H1 (cell line): Measurements from ENCODE around the gene KANTR. TPM values are rescaled to one million over a fixed set of nuclear protein-coding genes. Genes with fewer than 3 reads are reported as not detected.

Source experiments
- CTCF ChIA-PET: fragments of 300-600 bp; sonication (Branson Sonifier 250); formaldehyde crosslinking; loops from one replicate; lab custom pipeline; 2021; ENCODE audit not compliant: partially characterized antibody; lab: Charles Lee
- POLR2A ChIA-PET: fragments of 300-600 bp; sonication (Branson Sonifier 250); formaldehyde crosslinking; loops from one replicate; lab custom pipeline; 2021; ENCODE audit warnings: inconsistent platforms; ENCODE audit not compliant: partially characterized antibody; lab: Charles Lee
- DNase-seq, 2 experiments: peaks; one replicate each; pipeline versions ENCODE4 v3.0.0 to v3.0.0-alpha.2; 2010 to 2022; ENCODE audit warnings: low spot score in 2 of 2, low read depth in 1 of 2, mixed read lengths in 1 of 2
- FAIRE-seq: peaks from 2 replicates; lab custom pipeline; 2011; peaks lifted over from hg19 to GRCh38; lab: Jason Lieb, UNC
- H2AFZ ChIP-seq: 2 replicates; pipeline ENCODE4 v1.8.1; 2012; ENCODE audit warnings: low read length, inconsistent platforms
- H2AK5ac ChIP-seq: 2 replicates; pipeline ENCODE4 v1.6.1; 2013; ENCODE audit warnings: low read depth, low read length
- H2BK120ac ChIP-seq: replicated peaks from 2 replicates; pipeline ENCODE3; 2013; ENCODE audit warnings: low read depth, low read length, inconsistent platforms
- H2BK12ac ChIP-seq: 2 replicates; pipeline ENCODE4 v1.6.1; 2013; ENCODE audit warnings: low read depth, low read length
- H2BK15ac ChIP-seq: 2 replicates; pipeline ENCODE4 v1.6.1; 2013; ENCODE audit warnings: low read length
- H2BK20ac ChIP-seq: 2 replicates; pipeline ENCODE4 v1.6.1; 2013; ENCODE audit warnings: low read length
- H2BK5ac ChIP-seq: 2 replicates; pipeline ENCODE4 v1.6.1; 2013; ENCODE audit warnings: low read depth, low read length
- H3K14ac ChIP-seq: 2 replicates; pipeline ENCODE4 v1.6.1; 2013; ENCODE audit warnings: inconsistent platforms; ENCODE audit not compliant: insufficient read length
- H3K18ac ChIP-seq: 2 replicates; pipeline ENCODE4 v1.6.1; 2013; ENCODE audit warnings: low read length; ENCODE audit errors: extremely low read depth
- H3K23ac ChIP-seq: 2 replicates; pipeline ENCODE4 v1.6.1; 2013; ENCODE audit warnings: inconsistent platforms; ENCODE audit not compliant: insufficient read length
- H3K23me2 ChIP-seq: 2 replicates; pipeline ENCODE4 v1.6.1; 2013; ENCODE audit warnings: low read depth, low read length
- H3K27ac ChIP-seq: 2 replicates; pipeline ENCODE4 v1.6.1; 2011; ENCODE audit warnings: low read depth, low read length, inconsistent platforms
- H3K27me3 ChIP-seq, 4 experiments: replicated peaks in 1 of 4; 1 replicate in 1 of 4; 2 replicates in 3 of 4; pipeline versions ENCODE4 v1.6.1 to v1.8.1; 2011 to 2013; ENCODE audit warnings: low read length in 3 of 4, mild to moderate bottlenecking in 3 of 4, inconsistent platforms in 2 of 4, mixed read lengths in 2 of 4, moderate library complexity in 1 of 4; ENCODE audit not compliant: control insufficient read depth in 3 of 4, insufficient read depth in 3 of 4; ENCODE audit errors: extremely low read depth in 1 of 4
- H3K36me3 ChIP-seq, 4 experiments: 2 replicates each; pipeline versions ENCODE4 v1.6.1 to v1.8.1; 2011 to 2013; ENCODE audit warnings: mild to moderate bottlenecking in 4 of 4, low read length in 3 of 4, moderate library complexity in 2 of 4, control low read depth in 1 of 4, inconsistent platforms in 1 of 4; ENCODE audit not compliant: insufficient read depth in 4 of 4, control insufficient read depth in 2 of 4
- H3K4ac ChIP-seq: replicated peaks from 2 replicates; pipeline ENCODE3; 2013; ENCODE audit warnings: low read length, low read depth, mixed read lengths, inconsistent platforms; ENCODE audit not compliant: insufficient read length
- H3K4me1 ChIP-seq, 4 experiments: replicated peaks in 1 of 4; 1 replicate in 1 of 4; 2 replicates in 3 of 4; pipeline versions ENCODE4 v1.6.1 to v1.8.1; 2011 to 2013; ENCODE audit warnings: low read length in 3 of 4, inconsistent platforms in 2 of 4, mixed read lengths in 1 of 4; ENCODE audit not compliant: insufficient read depth in 4 of 4, control insufficient read depth in 3 of 4
- H3K4me2 ChIP-seq, 2 experiments: 2 replicates each; pipeline versions ENCODE4 v1.6.1 to v1.8.1; 2011 to 2013; ENCODE audit warnings: low read depth in 2 of 2, low read length in 2 of 2, control low read depth in 1 of 2, inconsistent platforms in 1 of 2, mild to moderate bottlenecking in 1 of 2; ENCODE audit not compliant: insufficient read depth in 1 of 2
- H3K4me3 ChIP-seq, 4 experiments: fragments of 200-600, 300-600 bp in 1 of 4; sonication (generic), shearing (Covaris generic), sonication (Bioruptor Twin) in 1 of 4; 2 replicates each; pipeline versions ENCODE4 v1.5.1 to v1.8.1; 2011 to 2016; ENCODE audit warnings: low read length in 4 of 4, low read depth in 3 of 4, control low read depth in 2 of 4, inconsistent platforms in 2 of 4, mild to moderate bottlenecking in 2 of 4, mixed read lengths in 1 of 4, moderate library complexity in 1 of 4; ENCODE audit not compliant: insufficient read depth in 2 of 4; ENCODE audit errors: extremely low read depth in 1 of 4
- H3K56ac ChIP-seq: replicated peaks from 2 replicates; pipeline ENCODE3; 2013; ENCODE audit warnings: low read depth, mild to moderate bottlenecking, mixed read lengths, low read length, inconsistent platforms; ENCODE audit not compliant: insufficient read length
- H3K79me1 ChIP-seq: 2 replicates; pipeline ENCODE4 v1.6.1; 2013; ENCODE audit warnings: low read depth, low read length, control low read depth
- H3K79me2 ChIP-seq, 2 experiments: 2 replicates each; pipeline versions ENCODE4 v1.6.1 to v1.8.1; 2012 to 2013; ENCODE audit warnings: low read length in 2 of 2, mild to moderate bottlenecking in 2 of 2, inconsistent platforms in 1 of 2; ENCODE audit not compliant: insufficient read depth in 2 of 2, control insufficient read depth in 1 of 2
- H3K9ac ChIP-seq, 4 experiments: replicated peaks in 1 of 4; 1 replicate in 1 of 4; 2 replicates in 3 of 4; pipeline versions ENCODE4 v1.6.1 to v1.8.1; 2011 to 2013; ENCODE audit warnings: low read depth in 3 of 4, low read length in 3 of 4, control low read depth in 2 of 4, mild to moderate bottlenecking in 2 of 4, moderate library complexity in 2 of 4, inconsistent platforms in 1 of 4; ENCODE audit errors: extremely low read depth in 1 of 4
- H3K9me3 ChIP-seq, 2 experiments: 2 replicates each; pipeline versions ENCODE4 v1.6.1 to v1.8.1; 2012 to 2013; ENCODE audit warnings: mild to moderate bottlenecking in 2 of 2, moderate library complexity in 2 of 2, control low read depth in 1 of 2, inconsistent platforms in 1 of 2, low read depth in 1 of 2, low read length in 1 of 2, mixed read lengths in 1 of 2; ENCODE audit not compliant: insufficient read depth in 2 of 2
- H4K20me1 ChIP-seq, 2 experiments: replicated peaks in 1 of 2; 2 replicates each; pipeline versions ENCODE3 to v1.8.1; 2011 to 2013; ENCODE audit warnings: inconsistent platforms in 2 of 2, low read length in 2 of 2, mild to moderate bottlenecking in 1 of 2; ENCODE audit not compliant: insufficient read depth in 2 of 2, control insufficient read depth in 1 of 2
- H4K5ac ChIP-seq: 2 replicates; pipeline ENCODE4 v1.6.1; 2013; ENCODE audit warnings: low read length, low read depth, mixed read lengths, inconsistent platforms; ENCODE audit not compliant: insufficient read length
- H4K8ac ChIP-seq: 2 replicates; pipeline ENCODE4 v1.8.0; 2013; ENCODE audit warnings: mild to moderate bottlenecking, moderate library complexity, low read length, inconsistent platforms; ENCODE audit not compliant: insufficient read depth; ENCODE audit errors: extremely low read depth
- H4K91ac ChIP-seq: replicated peaks from 2 replicates; pipeline ENCODE3; 2013; ENCODE audit warnings: low read length, mixed read lengths, inconsistent platforms; ENCODE audit not compliant: insufficient read length
- ASH2L ChIP-seq: fragments of 200-600, 300-600 bp; sonication (generic); IDR thresholded peaks from one replicate; pipeline ENCODE4 v1.7.1; 2017; ENCODE audit warnings: low read length
- CHD2 ChIP-seq: IDR thresholded peaks from 2 replicates; pipeline ENCODE4 v1.6.1; 2012; ENCODE audit warnings: low read length, improper control_type of control experiment
- EP300 ChIP-seq, 2 experiments: IDR thresholded peaks; 1 replicate in 1 of 2; 2 replicates in 1 of 2; pipeline ENCODE4 v1.6.1; 2011 to 2012; ENCODE audit warnings: low read depth in 2 of 2, low read length in 2 of 2, mild to moderate bottlenecking in 2 of 2, borderline replicate concordance in 1 of 2, inconsistent platforms in 1 of 2, moderate library complexity in 1 of 2
- HDAC2 ChIP-seq, 2 experiments: fragments of 300-600 bp in 1 of 2; sonication (generic) in 1 of 2; IDR thresholded peaks; 2 replicates each; pipeline ENCODE4 v1.6.1; 2011 to 2012; ENCODE audit warnings: low read depth in 2 of 2, low read length in 2 of 2, mild to moderate bottlenecking in 2 of 2, moderate library complexity in 2 of 2, borderline replicate concordance in 1 of 2, inconsistent platforms in 1 of 2
- SAP30 ChIP-seq: fragments of 300-600 bp; sonication (generic); IDR thresholded peaks from 2 replicates; pipeline ENCODE4 v1.7.1; 2012; ENCODE audit warnings: low read length, moderate library complexity, mild to moderate bottlenecking, inconsistent platforms; ENCODE audit not compliant: insufficient read depth, insufficient replicate concordance
- SP2 ChIP-seq: IDR thresholded peaks from 2 replicates; pipeline ENCODE4 v1.6.1; 2012; ENCODE audit warnings: mild to moderate bottlenecking, low read length, inconsistent platforms
- TBP ChIP-seq: IDR thresholded peaks from 2 replicates; pipeline ENCODE4 v1.6.1; 2011; ENCODE audit warnings: low read depth, low read length, improper control_type of control experiment
- USF2 ChIP-seq: IDR thresholded peaks from 2 replicates; pipeline ENCODE4 v1.6.1; 2011; ENCODE audit warnings: low read length, improper control_type of control experiment
- WGBS, 2 experiments: shearing (Covaris generic) in 1 of 2; methylation state at CpG; one replicate each; pipeline versions ENCODE4 v1.1.6 to v1.1.7; 2013 to 2015; ENCODE audit warnings: low lambda C conversion rate in 2 of 2, mixed read lengths in 2 of 2, inconsistent platforms in 1 of 2, low coverage in 1 of 2, missing lambda C conversion rate in 1 of 2; ENCODE audit not compliant: insufficient replicate concordance in 2 of 2, insufficient coverage in 1 of 2, insufficient read length in 1 of 2; ENCODE audit errors: extremely low coverage in 1 of 2, missing lambda C conversion rate in 1 of 2; 5-methylcytosine and 5-hydroxymethylcytosine counted together
- polyA plus RNA-seq, 7 experiments: library from polyadenylated mRNA; depleted of rRNA in 3 of 7; stranded (reverse) in 5 of 7; unstranded in 2 of 7; fragments of >200 nt in 5 of 7; fragments of 200-250 nt in 2 of 7; gene quantifications; 1 replicate in 5 of 7; 2 replicates in 1 of 7; 4 replicates in 1 of 7; pipeline versions ENCODE4 v1.2.1 to v1.2.3, GENCODE V29; 2011 to 2013; ENCODE audit warnings: missing spikeins in 2 of 7, mixed read lengths in 2 of 7
- total RNA-seq: library from RNA; stranded (reverse); fragmentation: NEBNext Ultra II Directional; extraction: Animal tissue kit (Norgen Biotek cat#: 25700); gene quantifications from 2 replicates; pipeline ENCODE4 v1.2.1, GENCODE V29; 2021

Gene KANTR
- total and polyA plus RNA-seq, 2 of the 8 experiments (the other 6 are each of a cell fraction or from before 2014, with no cell fraction given), result 7.7 to 9.5 TPM

- Histone ChIP-seq H3K4me1 (no peaks in the 10 kb centered on the region), H4K8ac (no peak overlapping the region), H3K4me3 (no peak overlapping the region), H2BK15ac (no peak overlapping the region), H3K79me2 (no peaks in the 10 kb centered on the region; a peak in 1 of 4 replicates), H3K56ac (no peak overlapping the region), H3K9me3 (no peaks in the 10 kb centered on the region), H3K9ac (no peak overlapping the region), H4K5ac (no peak overlapping the region), H2BK5ac (no peak overlapping the region), H3K4me2 (no peak overlapping the region), H2BK120ac (no peak overlapping the region), H4K20me1 (no peaks in the 10 kb centered on the region), H3K79me1 (no peaks in the 10 kb centered on the region), H2BK12ac (no peak overlapping the region), H3K4ac (no peak overlapping the region), H2AK5ac (no peak overlapping the region), H3K18ac (no peak overlapping the region), H3K27me3 (no peaks in the 10 kb centered on the region), H3K23me2 (no peaks in the 10 kb centered on the region), H2BK20ac (no peak overlapping the region), H3K36me3 (peaks cover 0 to 2% (median 0%) of the 10 kb centered on the region in 4 experiments; a peak in 1 of 8 replicates), H2AFZ (no peak overlapping the region), H4K91ac (no peak overlapping the region), H3K27ac (no peak overlapping the region), H3K23ac (no peak overlapping the region), H3K14ac (no peak overlapping the region)
- no peak for TF ChIP-seq TBP
- no peak for TF ChIP-seq SAP30
- TF ChIP-seq HDAC2 (IDR thresholded peaks at IDR 0.05; ENCODE audit: borderline replicate concordance in 1 of 2, low read depth in 2 of 2, low read length in 2 of 2), result no peak
- no peak for TF ChIP-seq USF2
- no peak for TF ChIP-seq SP2
- no peak for TF ChIP-seq EP300 (IDR thresholded peaks at IDR 0.05; ENCODE audit: borderline replicate concordance in 1 of 2, low read depth in 2 of 2, low read length in 2 of 2)
- TF ChIP-seq ASH2L, result no peak
- no peak for TF ChIP-seq CHD2
- WGBS, 2 experiments, result 82% methylated on average over 1 of the region's 1 CpG; no CpG with 5 or more reads in 1 of the 2 experiments
- DNase-seq (no peak), FAIRE-seq (no peak)
- CTCF ChIA-PET, result no interaction called here
- POLR2A ChIA-PET, result no interaction called here
These were observed 28.1 kb downstream of the KANTR start for GRCh38 chrX:53122013-53122412.
